Gastrocnemius medialis (tissue), 4 donors: ENCODE measurements around the gene BAK1. TPM values are rescaled to one million over a fixed set of nuclear protein-coding genes. Genes with fewer than 3 reads are reported as not detected.

Experiments
- ATAC-seq, 2 donors: fragments of 150-250 bp; one replicate each; pipeline ENCODE4 v1.9.1; 2016
- DNase-seq, 2 donors: peaks; one replicate each; pipeline ENCODE4 v3.0.0-alpha.2; 2019
- H3K27ac ChIP-seq, 4 donors: fragments of 200-600 bp; sonication (generic); 1 replicate in 1 of 4; 2 replicates in 3 of 4; pipeline ENCODE4 v1.5.1; 2016 to 2018; ENCODE audit warnings: mild to moderate bottlenecking in 2 of 4, moderate library complexity in 1 of 4
- H3K27me3 ChIP-seq, 3 donors: fragments of 200-600 bp; sonication (generic) in 2 of 3; 1 replicate in 1 of 3; 2 replicates in 2 of 3; pipeline versions ENCODE4 v1.5.1 to v1.6.0; 2016 to 2019; ENCODE audit warnings: mild to moderate bottlenecking in 1 of 3, moderate library complexity in 1 of 3
- H3K36me3 ChIP-seq, 2 donors: fragments of 200-600 bp; sonication (generic) in 1 of 2; one replicate each; pipeline ENCODE4 v1.5.1; 2017 to 2018
- H3K4me1 ChIP-seq, 2 donors: fragments of 200-600 bp; sonication (generic) in 1 of 2; one replicate each; pipeline ENCODE4 v1.5.1; 2016 to 2017; ENCODE audit warnings: mild to moderate bottlenecking in 2 of 2
- H3K4me3 ChIP-seq, 4 donors: fragments of 200-600 bp; sonication (generic) in 3 of 4; 1 replicate in 1 of 4; 2 replicates in 3 of 4; pipeline ENCODE4 v1.5.1; 2016 to 2019; ENCODE audit warnings: mild to moderate bottlenecking in 2 of 4
- H3K9me3 ChIP-seq, 3 donors: fragments of 200-600 bp; sonication (generic) in 2 of 3; 1 replicate in 1 of 3; 2 replicates in 2 of 3; pipeline ENCODE4 v1.5.1; 2016 to 2019
- POLR2A ChIP-seq, 2 donors: fragments of 450-650 bp; IDR thresholded peaks; one replicate each; pipeline ENCODE4 v1.6.1; 2017; ENCODE audit warnings: antibody characterized with exemption in 2 of 2, mild to moderate bottlenecking in 2 of 2, moderate library complexity in 2 of 2
- in situ Hi-C, 4 donors: fragments of 200-750 bp; cut with MboI; loops; one replicate each; pipeline versions ENCODE4 v1.15.0 to v1.8.0; 2017; ENCODE audit warnings: low sequenced_read_pairs in 4 of 4
- intact Hi-C: fragments of 100-400 bp; cut with DNase I; formaldehyde crosslinking; loops from one replicate; pipeline ENCODE4 v1.15.1; 2023; ENCODE audit warnings: low total_unique reads
- total RNA-seq, 4 donors: library from RNA; depleted of rRNA; stranded (reverse); fragments of >200 nt; gene quantifications; one replicate each; pipeline versions ENCODE4 v1.1.0 to v1.2.3, GENCODE V29; 2016
- TF ChIP-seq, protein P1 (sequence below), 5 experiments: fragments of 450-650 bp in 3 of 5; fragments of 200-600 bp in 2 of 5; sonication (generic) in 2 of 5; IDR thresholded peaks in 4 of 5; conservative IDR thresholded peaks in 1 of 5; 1 replicate in 4 of 5; 2 replicates in 1 of 5; pipeline ENCODE4 v1.5.1; 2016 to 2019; ENCODE audit warnings: antibody characterized with exemption in 5 of 5, mild to moderate bottlenecking in 3 of 5, moderate library complexity in 3 of 5

Gene BAK1
- total RNA-seq, 4 donors from 2014 or later, result 5.8 to 11.7 (median 8.2) TPM

DNA sequence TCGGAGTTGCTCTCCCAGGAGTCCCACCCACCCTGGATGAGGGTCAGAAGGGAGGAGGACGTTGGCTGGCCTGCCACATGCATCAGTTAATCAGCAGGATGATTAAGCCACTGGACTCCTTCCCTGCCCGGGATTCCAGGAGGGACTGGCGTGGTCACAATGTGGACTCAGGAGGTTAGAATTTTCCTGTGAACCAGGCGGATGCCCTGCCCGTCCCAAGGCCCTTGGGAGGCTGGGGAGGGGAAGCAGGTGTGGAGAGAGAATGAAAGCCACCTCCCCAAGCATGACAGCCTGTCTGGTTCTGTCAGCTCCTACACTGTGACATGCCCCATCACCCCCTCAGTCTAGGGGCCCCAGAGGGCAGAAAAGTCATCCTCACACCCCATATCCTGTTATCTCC is 29.5 kb upstream of the BAK1 start:
- peak in 1 of 2 donors; percentile 37 for DNase-seq
- in situ Hi-C loops, result no loop called here
- H3K4me3 ChIP-seq, result no peak overlapping the region
- peak; percentile 26 to 66 for ATAC-seq
- H3K9me3 ChIP-seq, result no peaks in the 10 kb centered on the region
- H3K27ac ChIP-seq, result peak overlapping the region in 3 of 4 donors; percentile 46 to 62 (median 61)
- H3K27me3 ChIP-seq, result no peaks in the 10 kb centered on the region
- no peaks in the 10 kb centered on the region for H3K36me3 ChIP-seq
- TF ChIP-seq POLR2A (IDR thresholded peaks at IDR 0.05), result no peak
- TF ChIP-seq, protein P1, sequence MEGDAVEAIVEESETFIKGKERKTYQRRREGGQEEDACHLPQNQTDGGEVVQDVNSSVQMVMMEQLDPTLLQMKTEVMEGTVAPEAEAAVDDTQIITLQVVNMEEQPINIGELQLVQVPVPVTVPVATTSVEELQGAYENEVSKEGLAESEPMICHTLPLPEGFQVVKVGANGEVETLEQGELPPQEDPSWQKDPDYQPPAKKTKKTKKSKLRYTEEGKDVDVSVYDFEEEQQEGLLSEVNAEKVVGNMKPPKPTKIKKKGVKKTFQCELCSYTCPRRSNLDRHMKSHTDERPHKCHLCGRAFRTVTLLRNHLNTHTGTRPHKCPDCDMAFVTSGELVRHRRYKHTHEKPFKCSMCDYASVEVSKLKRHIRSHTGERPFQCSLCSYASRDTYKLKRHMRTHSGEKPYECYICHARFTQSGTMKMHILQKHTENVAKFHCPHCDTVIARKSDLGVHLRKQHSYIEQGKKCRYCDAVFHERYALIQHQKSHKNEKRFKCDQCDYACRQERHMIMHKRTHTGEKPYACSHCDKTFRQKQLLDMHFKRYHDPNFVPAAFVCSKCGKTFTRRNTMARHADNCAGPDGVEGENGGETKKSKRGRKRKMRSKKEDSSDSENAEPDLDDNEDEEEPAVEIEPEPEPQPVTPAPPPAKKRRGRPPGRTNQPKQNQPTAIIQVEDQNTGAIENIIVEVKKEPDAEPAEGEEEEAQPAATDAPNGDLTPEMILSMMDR (IDR thresholded peaks at IDR 0.05 in 4 of 5, conservative IDR thresholded peaks at IDR 0.05 in 1 of 5), result no peak
- intact Hi-C loops, result no loop called here
- H3K4me1 ChIP-seq, result peaks cover 11 to 32% of the 10 kb centered on the region in 2 donors

DNA sequence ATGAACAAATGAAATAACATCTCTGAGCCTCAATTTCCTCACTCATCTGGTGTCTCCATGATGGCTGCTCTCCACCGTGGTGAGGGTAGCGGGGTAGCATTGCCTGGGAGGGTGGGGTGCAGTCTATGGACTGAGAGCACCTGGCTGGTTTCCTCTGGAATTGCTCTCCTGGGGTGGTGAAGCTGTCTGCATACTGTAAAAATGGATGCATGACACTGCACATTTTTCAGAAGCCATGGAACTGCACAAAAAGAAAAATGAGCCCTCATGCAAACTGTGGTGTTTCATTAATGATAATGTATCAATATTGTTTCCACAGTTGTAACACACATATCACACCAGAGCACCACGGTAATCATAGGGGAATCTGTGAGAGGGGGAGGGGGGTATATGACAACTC is 28.9 kb upstream of the BAK1 start:
- Histone ChIP-seq H3K9me3 (no peaks in the 10 kb centered on the region), H3K4me3 (no peak overlapping the region), H3K27me3 (no peaks in the 10 kb centered on the region), H3K27ac (peak overlapping the region in 2 of 4 donors; percentile 46 to 61), H3K4me1 (peaks cover 11 to 32% of the 10 kb centered on the region in 2 donors), H3K36me3 (no peaks in the 10 kb centered on the region)
- no peak for TF ChIP-seq POLR2A (IDR thresholded peaks at IDR 0.05)
- TF ChIP-seq, protein P1 (IDR thresholded peaks at IDR 0.05 in 4 of 5, conservative IDR thresholded peaks at IDR 0.05 in 1 of 5), result no peak
- intact Hi-C loops (no loop called here), in situ Hi-C loops (no loop called here)
- no peak for ATAC-seq
- no peak for DNase-seq

DNA sequence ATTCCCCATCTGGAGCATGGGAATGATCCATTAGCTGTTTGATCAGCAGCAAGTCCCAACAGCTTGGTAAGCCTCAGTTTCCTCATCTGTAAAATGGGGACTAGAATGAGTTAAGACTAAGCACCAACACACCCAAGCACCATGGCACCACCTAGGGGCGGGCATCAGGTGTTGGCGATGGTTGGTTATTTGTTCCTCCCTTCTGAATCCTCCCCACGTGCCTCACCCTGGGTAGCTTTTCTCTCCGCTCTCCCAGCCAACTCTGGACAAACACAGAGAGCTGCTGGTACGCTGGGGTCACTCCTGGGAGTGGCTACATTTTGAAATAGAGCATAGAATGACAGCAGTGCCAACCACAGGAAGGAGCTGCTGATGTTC is 27.7 kb upstream of the BAK1 start:
- Histone ChIP-seq H3K27me3 (no peaks in the 10 kb centered on the region), H3K36me3 (no peaks in the 10 kb centered on the region), H3K4me1 (peaks cover 11 to 32% of the 10 kb centered on the region in 2 donors), H3K4me3 (no peak overlapping the region), H3K9me3 (no peaks in the 10 kb centered on the region), H3K27ac (peak overlapping the region in 1 of 4 donors; percentile 24)
- intact Hi-C loops, result loop anchor here (1.0 kb wide), 2 partner anchors 18 to 22 kb away; no protein-coding TSS in a partner anchor
- ATAC-seq, result peak; percentile 74 to 75
- in situ Hi-C loops, result no loop called here
- peak; percentile 48 to 55 for DNase-seq
- no peak for TF ChIP-seq POLR2A (IDR thresholded peaks at IDR 0.05)
- TF ChIP-seq, protein P1 (IDR thresholded peaks at IDR 0.05 in 4 of 5, conservative IDR thresholded peaks at IDR 0.05 in 1 of 5), result peak in 4 of 5 experiments; percentile 38 to 59 (median 40)

DNA sequence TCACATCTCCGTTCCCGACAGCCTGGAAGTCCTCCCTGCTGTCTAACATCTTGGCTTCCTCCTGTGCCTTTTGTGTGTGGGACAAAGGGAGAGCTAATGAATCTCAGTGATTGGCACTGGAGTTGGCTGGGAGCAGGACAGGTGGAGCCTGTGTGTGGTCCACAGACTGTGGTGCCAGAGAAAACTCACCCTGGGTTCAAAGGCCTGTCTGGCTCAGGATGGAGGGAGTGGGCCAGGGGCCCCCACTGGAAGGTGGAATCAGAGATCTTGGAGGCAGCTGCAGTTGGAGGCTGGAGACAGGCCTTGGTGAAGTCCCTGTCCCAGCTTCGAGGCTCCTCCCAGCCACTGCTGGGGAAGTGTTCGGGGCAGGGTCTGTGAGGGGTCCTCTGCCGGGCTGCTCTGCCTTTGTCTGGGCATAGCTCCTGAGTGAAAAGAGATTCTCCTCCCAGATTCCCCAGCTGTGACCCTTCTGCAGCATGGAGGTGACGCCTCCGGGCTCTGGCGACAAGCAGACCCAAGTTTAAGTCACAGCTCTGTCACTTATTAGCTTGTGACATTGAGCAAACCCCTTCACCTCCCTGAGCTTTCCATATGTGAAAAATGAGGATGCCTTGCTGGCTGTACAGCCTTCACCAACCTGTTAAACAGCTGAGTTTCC is 27.2 kb upstream of the BAK1 start:
- TF ChIP-seq, protein P1 (IDR thresholded peaks at IDR 0.05 in 4 of 5, conservative IDR thresholded peaks at IDR 0.05 in 1 of 5), result no peak
- TF ChIP-seq POLR2A (IDR thresholded peaks at IDR 0.05), result no peak
- intact Hi-C loops (loop anchor here (1.0 kb wide), 2 partner anchors 18 to 22 kb away; no protein-coding TSS in a partner anchor), in situ Hi-C loops (no loop called here)
- no peaks in the 10 kb centered on the region for H3K36me3 ChIP-seq
- H3K9me3 ChIP-seq, result no peaks in the 10 kb centered on the region
- H3K4me3 ChIP-seq, result no peak overlapping the region
- H3K4me1 ChIP-seq, result peaks cover 11 to 34% of the 10 kb centered on the region in 2 donors
- H3K27ac ChIP-seq, result peak overlapping the region in 1 of 4 donors; percentile 24
- peak in 1 of 2 donors; percentile 8 for ATAC-seq
- no peak for DNase-seq
- H3K27me3 ChIP-seq, result no peaks in the 10 kb centered on the region
